OCI-M2 (cell line): ENCODE results near the gene APOM.

Experiments
- DNase-seq: peaks from one replicate; lab custom pipeline; 2025; ENCODE audit not compliant: unreplicated experiment; lab: John Stamatoyannopoulos, UW

The APOM gene

DNA sequence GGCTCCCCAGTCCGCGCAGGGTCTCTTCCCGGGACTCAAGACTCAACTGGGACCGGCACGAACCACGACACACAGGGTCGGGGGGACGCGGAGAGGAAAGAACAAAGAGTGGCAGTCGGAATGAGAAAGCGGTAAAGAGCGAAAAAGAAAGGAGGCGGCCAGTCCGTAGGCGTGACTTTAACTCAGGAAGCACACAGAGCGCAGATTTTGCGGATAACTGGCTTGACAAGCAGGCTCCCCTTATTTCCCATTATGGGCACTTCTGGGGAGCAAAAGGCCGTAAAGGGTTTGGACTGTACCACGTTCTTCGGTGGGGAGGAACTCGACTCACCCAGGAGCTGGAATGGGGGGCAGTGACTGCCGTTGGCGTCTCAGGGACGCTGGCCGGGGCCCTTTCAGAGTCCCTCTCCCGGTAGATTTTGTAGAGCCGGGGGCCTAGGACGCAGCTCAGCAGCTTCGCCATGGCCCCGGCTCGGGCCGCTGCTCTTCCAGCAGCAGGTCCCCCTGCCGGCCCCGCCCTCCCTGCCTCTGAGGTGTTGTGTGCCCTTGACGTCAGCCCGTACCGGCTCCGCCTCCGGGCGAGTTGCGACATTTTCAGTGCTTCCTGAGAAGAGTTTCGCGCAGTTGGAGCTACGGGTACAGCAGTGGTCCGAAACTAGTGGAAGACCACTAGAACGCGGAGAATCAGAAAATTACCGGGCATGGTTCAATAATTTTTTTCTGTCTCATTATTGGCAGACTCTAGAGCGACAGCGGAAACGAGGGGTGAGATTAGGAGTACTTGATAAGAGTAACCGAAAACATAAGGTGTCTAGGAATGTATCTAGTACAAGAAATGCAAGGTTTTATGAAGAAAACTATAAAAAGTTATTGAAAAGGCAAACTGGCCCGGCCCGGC lies 47.4 kb downstream of the APOM start, which contains the start of gene ABHD16A:
ABHD16A (minus strand) TSS at position 506 of the 898 bp plus-strand sequence; CDS start at position 463, 43 bp downstream.
- peak; percentile 92 for DNase-seq

DNA sequence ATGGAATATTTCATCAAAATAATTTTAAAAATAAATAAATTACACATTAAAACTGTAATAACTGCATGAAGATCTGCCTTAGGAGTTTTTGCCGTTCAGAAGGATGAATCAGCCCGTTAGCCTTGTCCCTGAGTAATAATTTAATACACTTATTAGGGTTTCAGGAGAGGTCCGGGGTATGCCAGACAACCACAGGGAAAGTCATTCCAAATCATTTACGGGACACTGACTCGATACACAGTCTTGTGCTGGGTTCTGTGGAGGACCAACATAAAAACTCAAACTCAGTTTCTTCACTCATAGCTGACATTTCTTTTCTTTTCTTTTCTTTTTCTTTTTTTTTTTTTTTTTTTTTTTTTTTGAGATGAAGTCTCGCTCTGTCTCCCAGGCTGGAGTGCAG lies 50.2 kb downstream of the APOM start:
- DNase-seq, result no peak

DNA sequence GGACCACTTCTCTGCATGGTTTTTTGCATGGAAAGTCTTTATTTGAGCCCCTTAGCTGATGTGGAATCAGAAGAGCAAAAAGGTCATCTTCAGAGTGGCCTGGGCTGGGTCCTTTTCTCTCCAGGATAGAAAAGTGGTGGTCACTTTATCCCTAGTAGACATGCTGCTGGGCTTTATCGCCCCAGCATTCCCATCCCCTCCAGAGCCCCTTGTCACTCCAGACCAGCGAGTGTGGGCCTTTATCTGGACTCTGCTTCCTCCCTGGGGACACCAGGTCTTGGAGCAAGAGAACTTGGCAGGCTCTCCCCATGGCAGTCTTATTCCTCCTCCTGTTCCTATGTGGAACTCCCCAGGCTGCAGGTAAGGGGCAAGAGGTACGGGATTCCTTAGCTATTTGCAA lies 50.9 kb downstream of the APOM start, which contains the start of gene LY6G6F:
LY6G6F (plus strand) TSS at position 268 of the 400 bp plus-strand sequence; CDS start at position 309, 41 bp downstream.
- DNase-seq, result peak; percentile 68

GRCh38 chr6:31707701-31708100 lies 52.0 kb downstream of the APOM start:
- DNase-seq, result no peak
